Pulmonary artery endothelial cell (primary cell): ENCODE measurements around the gene ZFYVE28. TPM values are rescaled to one million over a fixed set of nuclear protein-coding genes. Genes with fewer than 3 reads are reported as not detected.
"Not testable (repeated sequence)": the region's sequence is repeated elsewhere in the genome, so short reads cannot be mapped to it uniquely, and the experiment has no call there.

ENCODE experiments used
- DNase-seq: peaks from one replicate; pipeline ENCODE4 v3.0.0-alpha.2; 2011; ENCODE audit warnings: low read depth, low spot score
- total RNA-seq: library from RNA; depleted of rRNA; stranded (reverse); fragments of >200 nt; gene quantifications from 2 replicates; pipeline ENCODE4 v1.2.3, GENCODE V29; 2014

ZFYVE28 gene
- total RNA-seq, 1 donor from 2014 or later, result 10.8 TPM

GRCh38 chr4:2390784-2391421 lies 27.5 kb downstream of the ZFYVE28 start:
- no peak for DNase-seq

DNA sequence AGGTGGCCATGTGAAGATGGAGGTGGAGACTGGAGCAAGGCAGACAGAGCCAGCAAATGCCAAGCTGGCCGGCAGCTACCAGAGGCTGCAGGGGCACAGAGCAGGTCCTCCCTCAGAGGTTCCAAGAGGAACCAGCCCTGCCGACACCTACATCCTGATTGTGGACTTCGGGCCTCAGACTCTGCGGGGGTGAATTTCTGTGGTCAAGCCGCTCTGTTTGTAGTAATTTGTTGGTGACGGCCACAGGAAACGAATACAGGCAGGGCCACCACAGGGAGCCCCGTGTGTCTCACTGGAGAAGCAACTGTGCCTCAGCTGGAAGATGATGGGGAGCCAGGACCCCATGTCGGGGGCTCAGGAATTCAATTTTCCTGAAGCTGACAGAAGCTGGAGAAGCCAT lies 28.3 kb downstream of the ZFYVE28 start:
- no peak for DNase-seq

GRCh38 chr4:2389691-2390090 lies 28.8 kb downstream of the ZFYVE28 start:
- DNase-seq, result no peak

DNA sequence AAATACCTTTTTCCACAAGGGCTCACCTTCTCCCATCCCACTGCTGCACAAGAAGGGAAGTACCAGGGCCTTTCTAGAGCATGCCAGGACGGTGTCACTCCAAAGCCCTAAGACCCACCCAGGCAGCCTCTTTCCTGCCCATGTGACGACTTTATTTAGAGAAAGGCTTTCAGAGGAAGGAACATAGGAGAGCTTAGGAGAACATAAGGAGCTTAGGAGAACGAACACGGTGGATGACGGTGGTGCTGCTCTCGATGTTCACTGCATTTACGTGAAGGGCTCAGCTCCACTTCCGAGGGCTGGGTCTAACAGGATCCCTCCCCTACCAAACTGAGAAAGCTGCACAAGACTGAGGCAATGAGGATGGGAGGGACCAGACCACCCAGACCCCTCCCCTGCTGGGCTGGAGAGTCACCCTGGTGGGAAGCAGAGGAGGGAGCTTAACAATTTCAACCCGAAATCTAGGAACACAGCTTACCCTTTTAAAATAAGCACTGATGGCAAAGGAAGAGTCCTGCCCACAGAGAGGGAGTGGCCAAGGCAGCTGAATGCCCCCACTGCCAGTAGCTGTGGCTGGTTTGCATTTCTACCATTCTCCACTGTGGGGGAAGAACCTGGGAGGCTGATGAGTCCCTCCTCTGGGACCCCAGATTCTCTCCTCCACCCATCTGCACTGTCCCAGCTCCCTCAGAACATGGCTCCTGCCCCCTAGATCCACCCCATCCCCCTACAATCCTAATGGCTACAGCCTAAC lies 29.8 kb downstream of the ZFYVE28 start:
- DNase-seq, result no peak

- no peak for DNase-seq
These were observed 30.6 kb downstream of the ZFYVE28 start for GRCh38 chr4:2387829-2388228.

DNA sequence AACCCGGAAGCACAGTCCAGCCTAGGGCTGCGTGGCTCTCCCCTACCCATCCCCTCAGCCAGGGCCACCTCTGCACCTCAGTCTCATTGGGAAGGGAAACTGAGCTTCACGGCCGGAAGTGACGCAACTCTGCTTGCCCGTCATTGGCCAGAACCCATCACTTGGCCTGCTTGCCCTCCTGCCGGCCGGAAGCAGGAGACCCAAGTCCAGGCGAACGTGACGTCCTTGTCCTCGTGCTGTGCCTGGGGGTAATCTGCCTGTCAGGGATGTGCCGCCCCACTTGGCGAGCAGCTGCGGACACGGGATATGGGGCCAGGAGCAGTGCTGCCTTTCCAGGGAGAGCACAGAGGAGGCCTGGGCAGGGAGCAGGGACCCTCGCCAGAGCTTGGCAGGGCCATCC lies 31.2 kb downstream of the ZFYVE28 start:
- DNase-seq, result no peak

GRCh38 chr4:2386717-2387116 lies 31.7 kb downstream of the ZFYVE28 start:
- DNase-seq, result no peak

GRCh38 chr4:2385516-2385915 lies 32.9 kb downstream of the ZFYVE28 start:
- no peak for DNase-seq

DNA sequence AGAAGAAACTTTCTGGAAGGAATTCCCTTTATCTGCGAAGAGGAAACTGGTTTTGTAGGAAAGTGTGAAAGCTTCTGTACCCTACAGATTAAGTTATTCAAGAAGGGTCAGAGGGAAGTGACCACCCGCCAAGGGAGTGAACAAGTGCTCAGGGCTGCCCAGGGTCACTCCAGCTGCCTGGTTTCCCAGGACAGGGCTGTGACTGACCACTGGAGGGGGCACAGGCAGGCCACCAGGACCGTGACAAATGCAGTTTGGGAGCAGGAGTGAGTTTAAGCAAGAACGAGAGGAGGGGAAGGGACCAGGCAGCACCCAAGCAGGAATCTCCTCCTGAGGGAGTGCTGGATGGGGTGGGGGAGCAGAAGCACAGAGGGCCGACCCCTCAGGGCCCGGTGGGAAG lies 34.2 kb downstream of the ZFYVE28 start:
- no peak for DNase-seq

- no peak for DNase-seq
These were observed 34.7 kb downstream of the ZFYVE28 start for GRCh38 chr4:2383760-2384159.

DNA sequence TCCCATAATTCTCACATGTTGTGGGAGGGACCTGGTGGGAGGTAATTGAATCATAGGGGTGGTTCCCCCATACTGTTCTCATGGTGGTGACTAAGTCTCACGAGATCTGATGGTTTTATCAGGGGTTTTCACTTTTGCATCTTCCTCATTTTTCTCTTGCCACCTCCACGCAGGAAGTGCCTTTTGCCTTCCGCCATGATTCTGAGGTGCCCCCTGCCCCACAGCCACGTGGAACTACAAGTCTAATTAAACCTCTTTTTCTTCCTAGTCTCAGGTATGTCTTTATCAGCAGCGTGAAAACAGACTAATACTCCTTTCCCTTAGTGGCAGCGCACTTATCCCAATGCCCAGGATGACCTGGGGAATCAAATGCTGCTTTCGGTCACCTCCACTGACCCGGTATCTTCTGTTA lies 35.2 kb downstream of the ZFYVE28 start:
- DNase-seq, result not testable (repeated sequence)

- not testable (repeated sequence) for DNase-seq
These were observed 35.7 kb downstream of the ZFYVE28 start for GRCh38 chr4:2382769-2383202.

DNA sequence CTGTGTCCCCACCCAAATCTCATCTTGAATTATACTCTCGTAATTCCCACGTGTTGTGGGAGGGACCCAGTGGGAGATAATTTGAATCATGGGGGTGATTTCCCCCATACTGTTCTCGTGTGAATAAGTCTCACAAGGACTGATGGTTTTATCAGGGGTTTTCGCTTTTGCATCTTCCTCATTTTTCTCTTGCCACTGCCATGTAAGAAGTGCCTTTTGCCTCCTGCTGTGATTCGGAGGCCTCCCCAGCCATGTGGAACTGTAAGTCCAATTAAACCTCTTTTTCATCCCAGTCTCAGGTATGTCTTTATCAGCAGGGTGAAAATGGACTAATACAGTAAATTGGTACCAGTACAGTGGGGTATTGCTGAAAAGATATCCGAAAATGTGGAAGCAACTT lies 37.9 kb downstream of the ZFYVE28 start:
- DNase-seq, result not testable (repeated sequence)

GRCh38 chr4:2378898-2379297 lies 39.5 kb downstream of the ZFYVE28 start:
- DNase-seq, result no peak

DNA sequence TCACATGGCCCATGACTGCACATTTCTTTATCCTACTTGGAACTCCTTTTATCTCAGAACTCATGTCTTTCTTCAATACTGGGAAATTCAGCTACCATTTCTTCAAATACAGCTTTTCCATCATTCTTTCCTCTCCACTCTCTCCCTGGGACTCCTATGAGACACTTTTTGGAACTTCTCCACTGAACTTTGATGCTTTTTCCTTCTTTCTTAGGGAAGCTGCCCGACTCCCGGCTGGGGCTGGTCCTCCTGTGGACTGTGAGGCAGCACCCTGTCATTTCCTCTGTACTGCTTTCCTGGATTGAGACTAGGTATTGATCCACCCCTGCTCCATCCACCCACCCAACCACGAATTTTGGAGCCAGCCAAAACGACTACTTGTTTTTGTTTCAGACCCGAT lies 40.0 kb downstream of the ZFYVE28 start:
- DNase-seq, result no peak

- no peak for DNase-seq
These were observed 41.2 kb downstream of the ZFYVE28 start for GRCh38 chr4:2377241-2377640.

- DNase-seq, result no peak
These were observed 43.0 kb downstream of the ZFYVE28 start for GRCh38 chr4:2375427-2375826.

DNA sequence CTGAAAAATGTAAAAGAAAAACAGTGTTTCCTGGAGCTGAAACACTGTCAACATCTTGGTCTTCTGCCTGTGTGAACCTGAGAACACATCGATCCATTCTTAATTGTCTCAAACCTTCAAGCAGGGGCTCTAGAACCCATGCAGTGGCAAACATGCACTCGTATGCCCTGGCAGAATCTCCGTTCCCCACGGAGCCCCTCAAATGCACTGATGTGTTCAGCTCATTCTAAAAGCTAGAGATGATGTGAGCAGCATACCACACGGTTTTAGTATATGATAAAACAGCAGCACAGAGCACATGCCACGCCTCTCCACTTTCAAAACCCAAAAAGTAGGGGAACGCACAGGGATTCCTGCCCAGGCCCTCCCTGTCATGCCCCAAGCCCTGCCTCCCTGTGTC lies 44.9 kb downstream of the ZFYVE28 start:
- DNase-seq, result no peak

DNA sequence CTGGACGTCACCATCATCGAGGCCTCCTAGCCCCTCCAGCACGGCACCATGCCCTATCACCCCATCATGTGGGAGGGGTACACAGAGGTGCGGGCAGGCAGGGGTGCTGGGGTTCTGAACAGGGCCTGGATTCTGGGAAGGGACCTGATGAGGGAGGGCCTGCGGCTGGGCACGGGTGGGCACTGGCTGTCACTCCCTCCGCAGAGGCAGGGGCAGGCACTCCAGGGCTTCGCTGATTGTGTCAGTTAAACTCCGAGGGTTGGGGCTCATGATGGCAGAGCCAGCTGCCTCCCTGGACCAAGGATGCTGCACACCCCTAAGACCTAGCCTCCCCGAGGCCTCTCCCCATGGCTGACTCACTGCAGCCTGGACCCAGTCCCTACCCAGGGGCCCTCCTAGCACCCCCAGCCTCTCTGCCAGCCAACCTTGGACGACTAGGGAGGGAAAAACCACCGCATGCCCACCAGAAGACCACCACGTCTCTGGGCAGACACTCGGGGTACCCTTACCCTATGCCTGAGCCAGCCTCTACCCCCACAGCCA lies 45.9 kb downstream of the ZFYVE28 start:
- DNase-seq, result no peak

DNA sequence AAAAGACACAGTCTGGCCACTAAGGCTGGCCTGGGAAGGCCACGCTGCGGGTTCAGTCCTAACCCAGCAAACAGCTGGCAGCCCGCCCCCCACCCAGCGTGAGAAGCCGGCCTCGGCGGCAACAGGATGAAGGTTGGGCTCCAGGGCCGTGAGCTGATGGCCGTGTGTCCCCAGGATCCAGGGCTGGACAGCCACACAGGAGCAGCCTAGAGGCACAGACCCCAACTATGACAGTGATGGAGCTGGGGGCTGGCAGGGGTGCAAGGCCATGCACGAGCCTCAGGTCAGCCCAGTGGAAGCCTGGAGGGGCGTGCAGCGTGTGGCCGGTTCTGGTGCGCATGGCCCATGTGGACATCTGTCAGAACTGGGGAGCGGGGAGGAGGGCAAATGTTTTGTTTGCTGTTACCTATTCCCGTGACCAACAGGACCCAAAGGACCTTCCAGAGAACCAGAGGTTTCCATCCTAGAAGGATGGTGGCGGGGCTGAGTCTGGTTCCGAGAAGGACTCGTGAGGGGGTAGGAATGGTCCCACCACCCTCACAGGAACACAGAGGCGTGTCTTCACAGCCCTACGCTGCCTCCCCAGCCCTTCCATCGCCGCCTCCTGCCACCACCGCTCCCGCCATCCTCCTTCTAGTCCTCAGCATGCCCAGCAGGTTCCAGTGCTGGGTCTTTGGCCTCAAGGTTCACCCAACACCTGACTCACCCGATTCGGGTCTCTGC lies 46.5 kb downstream of the ZFYVE28 start:
- no peak for DNase-seq

DNA sequence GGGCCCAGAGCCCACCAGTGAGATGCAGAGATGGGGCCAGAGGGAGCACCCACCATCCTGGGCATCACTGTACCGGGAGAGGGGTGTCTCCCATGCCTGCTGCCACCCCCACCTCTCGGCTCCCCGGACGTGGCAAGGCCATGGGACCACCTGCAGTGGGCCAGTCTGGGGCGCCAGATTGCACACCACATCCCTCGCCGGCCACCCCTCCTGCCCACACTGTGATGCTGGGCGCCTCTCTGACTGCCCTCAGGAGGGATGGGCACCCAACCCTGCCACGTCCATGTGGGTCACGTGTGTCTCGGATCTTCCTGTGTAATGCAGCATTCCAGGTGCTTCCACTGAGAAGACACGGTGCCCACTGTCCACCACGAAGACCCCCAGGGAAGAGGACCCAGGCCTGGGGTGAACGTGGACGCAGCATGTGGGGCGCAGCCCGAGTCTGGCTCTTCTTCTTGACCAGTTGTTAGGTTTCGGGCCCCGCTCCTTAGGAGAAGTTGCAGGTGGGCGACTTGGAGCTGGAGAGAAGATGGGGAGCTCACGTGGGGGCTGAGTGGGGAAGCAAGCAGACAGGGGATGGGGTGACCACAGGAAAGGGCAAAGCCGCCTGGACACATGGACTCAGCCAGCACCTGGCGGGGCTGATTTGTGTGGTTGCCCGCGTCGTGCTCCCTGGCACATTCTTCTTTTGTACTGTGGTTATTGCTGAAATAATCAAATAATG lies 47.7 kb downstream of the ZFYVE28 start:
- DNase-seq, result no peak
